Neural cell (in vitro differentiated cells): ENCODE measurements around the gene SSBP1. TPM values are rescaled to one million over a fixed set of nuclear protein-coding genes. Genes with fewer than 3 reads are reported as not detected.

Experiments used
- H2AFZ ChIP-seq: fragments of 200-600, 300-800 bp; sonication (generic), shearing (Covaris generic); 2 replicates; pipeline ENCODE4 v1.6.0; 2014; ENCODE audit warnings: low read depth, mild to moderate bottlenecking, antibody characterized with exemption, low read length, moderate library complexity
- H3F3A ChIP-seq: fragments of 200-600 bp; shearing (Covaris generic); 2 replicates; pipeline ENCODE4 v1.6.1; 2016; ENCODE audit warnings: mild to moderate bottlenecking, moderate library complexity, mixed read lengths, antibody characterized with exemption, low read length; ENCODE audit not compliant: insufficient read depth, poor library complexity, severe bottlenecking
- H3K27ac ChIP-seq: fragments of 200-600, 300-800 bp; sonication (generic), shearing (Covaris generic); 2 replicates; pipeline ENCODE4 v1.5.1; 2014; ENCODE audit warnings: mild to moderate bottlenecking, low read length, moderate library complexity
- H3K27me3 ChIP-seq: fragments of 300-800, 200-600 bp; sonication (generic), shearing (Covaris generic); 2 replicates; pipeline ENCODE4 v1.6.0; 2014; ENCODE audit warnings: mild to moderate bottlenecking, low read depth, low read length, moderate library complexity; ENCODE audit not compliant: insufficient read depth
- H3K36me3 ChIP-seq: fragments of 300-800, 200-600 bp; sonication (generic), shearing (Covaris generic); 2 replicates; pipeline ENCODE4 v1.5.1; 2014; ENCODE audit warnings: mild to moderate bottlenecking, antibody characterized with exemption, low read length, moderate library complexity; ENCODE audit not compliant: insufficient read depth
- H3K4me2 ChIP-seq: fragments of 300-800, 200-600 bp; sonication (generic), shearing (Covaris generic); 2 replicates; pipeline ENCODE4 v1.6.0; 2014; ENCODE audit warnings: mild to moderate bottlenecking, low read length
- H3K4me3 ChIP-seq: fragments of 300-800, 200-600 bp; sonication (generic), shearing (Covaris generic); 2 replicates; pipeline ENCODE4 v1.5.1; 2014; ENCODE audit warnings: mild to moderate bottlenecking, low read length, moderate library complexity
- H3K79me2 ChIP-seq: fragments of 200-600 bp; shearing (Covaris generic); replicated peaks from 2 replicates; pipeline ENCODE4 v1.6.0; 2014; ENCODE audit warnings: mild to moderate bottlenecking, low read length, moderate library complexity; ENCODE audit not compliant: insufficient read depth
- H3K9ac ChIP-seq: fragments of 300-800, 200-600 bp; sonication (generic), shearing (Covaris generic); 2 replicates; pipeline ENCODE4 v1.6.1; 2016; ENCODE audit warnings: mild to moderate bottlenecking, low read length, mixed read lengths
- H3K9me2 ChIP-seq: fragments of 200-600 bp; shearing (Covaris generic); 2 replicates; pipeline ENCODE4 v1.6.1; 2016; ENCODE audit warnings: mild to moderate bottlenecking, low read length, mixed read lengths; ENCODE audit not compliant: insufficient read depth
- H3K9me3 ChIP-seq: fragments of 200-600, 300-800 bp; sonication (generic), shearing (Covaris generic); 2 replicates; pipeline ENCODE4 v1.6.1; 2016; ENCODE audit warnings: mild to moderate bottlenecking, mixed run types, low read length, moderate library complexity, mixed read lengths
- H4K20me1 ChIP-seq: fragments of 200-600 bp; shearing (Covaris generic); 2 replicates; pipeline ENCODE4 v1.6.1; 2016; ENCODE audit warnings: mild to moderate bottlenecking, mixed run types; ENCODE audit not compliant: insufficient read depth
- EP300 ChIP-seq: fragments of 450-650 bp; conservative IDR thresholded peaks from 2 replicates; pipeline ENCODE4 v1.6.1; 2014; ENCODE audit warnings: antibody characterized with exemption, mild to moderate bottlenecking, moderate library complexity; ENCODE audit not compliant: poor library complexity, severe bottlenecking
- EZH2 ChIP-seq: fragments of 200-600, 300-800 bp; shearing (Covaris generic), sonication (generic); IDR thresholded peaks from 2 replicates; pipeline ENCODE4 v1.6.1; 2014; ENCODE audit warnings: antibody characterized with exemption, low read length, borderline replicate concordance, mild to moderate bottlenecking; ENCODE audit not compliant: insufficient read depth, poor library complexity, severe bottlenecking
- MXI1 ChIP-seq: fragments of 450-650 bp; conservative IDR thresholded peaks from 2 replicates; pipeline ENCODE4 v1.6.1; 2014; ENCODE audit warnings: antibody characterized with exemption, mild to moderate bottlenecking; ENCODE audit not compliant: poor library complexity, severe bottlenecking
- POLR2AphosphoS5 ChIP-seq: IDR thresholded peaks from 2 replicates; pipeline ENCODE4 v1.6.1; 2012
- RAD21 ChIP-seq: fragments of 450-650 bp; conservative IDR thresholded peaks from 2 replicates; pipeline ENCODE4 v1.6.1; 2014; ENCODE audit warnings: antibody characterized with exemption, mild to moderate bottlenecking, moderate library complexity
- SMC3 ChIP-seq: fragments of 450-650 bp; conservative IDR thresholded peaks from 2 replicates; pipeline ENCODE4 v1.6.1; 2014; ENCODE audit warnings: antibody characterized with exemption, mild to moderate bottlenecking, moderate library complexity; ENCODE audit not compliant: poor library complexity
- TAF1 ChIP-seq: IDR thresholded peaks from 2 replicates; pipeline ENCODE4 v1.6.1; 2012; ENCODE audit warnings: low read depth
- polyA plus RNA-seq: library from polyadenylated mRNA; depleted of rRNA; stranded (reverse); fragments of >200 nt; gene quantifications from 2 replicates; pipeline ENCODE4 v1.2.3, GENCODE V29; 2014
- TF ChIP-seq, protein P1 (sequence below): IDR thresholded peaks from 2 replicates; pipeline ENCODE4 v1.6.1; 2012; ENCODE audit warnings: borderline replicate concordance
- TF ChIP-seq, protein P2 (sequence below): fragments of 450-650 bp; IDR thresholded peaks from 2 replicates; pipeline ENCODE4 v1.5.1; 2014; ENCODE audit warnings: antibody characterized with exemption, mild to moderate bottlenecking, moderate library complexity; ENCODE audit not compliant: poor library complexity, severe bottlenecking

SSBP1 gene
- polyA plus RNA-seq, 1 donor from 2014 or later = 296 TPM

DNA sequence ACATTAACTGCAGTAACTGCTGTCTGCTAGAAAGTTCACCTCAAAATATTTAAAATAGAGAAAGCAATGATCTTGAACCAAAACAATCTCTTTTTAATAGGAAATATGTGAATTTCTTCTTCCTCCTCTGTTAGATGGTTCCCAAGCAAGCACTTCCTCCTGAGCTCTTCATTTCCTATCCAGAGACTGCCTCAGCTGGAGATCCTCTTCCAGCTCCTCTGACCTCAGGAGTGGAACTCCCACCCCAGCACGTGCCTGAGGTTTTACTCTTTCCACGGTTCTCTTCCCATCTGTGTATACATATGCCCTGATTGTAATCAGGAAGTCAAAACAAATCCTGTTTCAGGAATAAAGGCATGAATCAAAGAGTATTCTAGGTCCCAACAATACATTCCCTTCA lies 41.8 kb upstream of the SSBP1 start:
- Histone ChIP-seq H3K9me3 (no peaks in the 10 kb centered on the region), H2AFZ (no peak overlapping the region), H3K79me2 (peaks cover 53% of the 10 kb centered on the region), H3K4me3 (no peak overlapping the region), H4K20me1 (no peaks in the 10 kb centered on the region), H3K9me2 (no peaks in the 10 kb centered on the region), H3K4me2 (no peak overlapping the region), H3K27me3 (no peaks in the 10 kb centered on the region), H3K27ac (no peak overlapping the region), H3K36me3 (no peaks in the 10 kb centered on the region), H3K9ac (no peak overlapping the region), H3F3A (no peaks in the 10 kb centered on the region)
- TF ChIP-seq TAF1 (no peak), EP300 (no peak), POLR2AphosphoS5 (no peak), EZH2 (no peak), SMC3 (no peak), RAD21 (no peak), MXI1 (no peak)
- TF ChIP-seq, protein P1, sequence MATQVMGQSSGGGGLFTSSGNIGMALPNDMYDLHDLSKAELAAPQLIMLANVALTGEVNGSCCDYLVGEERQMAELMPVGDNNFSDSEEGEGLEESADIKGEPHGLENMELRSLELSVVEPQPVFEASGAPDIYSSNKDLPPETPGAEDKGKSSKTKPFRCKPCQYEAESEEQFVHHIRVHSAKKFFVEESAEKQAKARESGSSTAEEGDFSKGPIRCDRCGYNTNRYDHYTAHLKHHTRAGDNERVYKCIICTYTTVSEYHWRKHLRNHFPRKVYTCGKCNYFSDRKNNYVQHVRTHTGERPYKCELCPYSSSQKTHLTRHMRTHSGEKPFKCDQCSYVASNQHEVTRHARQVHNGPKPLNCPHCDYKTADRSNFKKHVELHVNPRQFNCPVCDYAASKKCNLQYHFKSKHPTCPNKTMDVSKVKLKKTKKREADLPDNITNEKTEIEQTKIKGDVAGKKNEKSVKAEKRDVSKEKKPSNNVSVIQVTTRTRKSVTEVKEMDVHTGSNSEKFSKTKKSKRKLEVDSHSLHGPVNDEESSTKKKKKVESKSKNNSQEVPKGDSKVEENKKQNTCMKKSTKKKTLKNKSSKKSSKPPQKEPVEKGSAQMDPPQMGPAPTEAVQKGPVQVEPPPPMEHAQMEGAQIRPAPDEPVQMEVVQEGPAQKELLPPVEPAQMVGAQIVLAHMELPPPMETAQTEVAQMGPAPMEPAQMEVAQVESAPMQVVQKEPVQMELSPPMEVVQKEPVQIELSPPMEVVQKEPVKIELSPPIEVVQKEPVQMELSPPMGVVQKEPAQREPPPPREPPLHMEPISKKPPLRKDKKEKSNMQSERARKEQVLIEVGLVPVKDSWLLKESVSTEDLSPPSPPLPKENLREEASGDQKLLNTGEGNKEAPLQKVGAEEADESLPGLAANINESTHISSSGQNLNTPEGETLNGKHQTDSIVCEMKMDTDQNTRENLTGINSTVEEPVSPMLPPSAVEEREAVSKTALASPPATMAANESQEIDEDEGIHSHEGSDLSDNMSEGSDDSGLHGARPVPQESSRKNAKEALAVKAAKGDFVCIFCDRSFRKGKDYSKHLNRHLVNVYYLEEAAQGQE = no peak
- TF ChIP-seq, protein P2, sequence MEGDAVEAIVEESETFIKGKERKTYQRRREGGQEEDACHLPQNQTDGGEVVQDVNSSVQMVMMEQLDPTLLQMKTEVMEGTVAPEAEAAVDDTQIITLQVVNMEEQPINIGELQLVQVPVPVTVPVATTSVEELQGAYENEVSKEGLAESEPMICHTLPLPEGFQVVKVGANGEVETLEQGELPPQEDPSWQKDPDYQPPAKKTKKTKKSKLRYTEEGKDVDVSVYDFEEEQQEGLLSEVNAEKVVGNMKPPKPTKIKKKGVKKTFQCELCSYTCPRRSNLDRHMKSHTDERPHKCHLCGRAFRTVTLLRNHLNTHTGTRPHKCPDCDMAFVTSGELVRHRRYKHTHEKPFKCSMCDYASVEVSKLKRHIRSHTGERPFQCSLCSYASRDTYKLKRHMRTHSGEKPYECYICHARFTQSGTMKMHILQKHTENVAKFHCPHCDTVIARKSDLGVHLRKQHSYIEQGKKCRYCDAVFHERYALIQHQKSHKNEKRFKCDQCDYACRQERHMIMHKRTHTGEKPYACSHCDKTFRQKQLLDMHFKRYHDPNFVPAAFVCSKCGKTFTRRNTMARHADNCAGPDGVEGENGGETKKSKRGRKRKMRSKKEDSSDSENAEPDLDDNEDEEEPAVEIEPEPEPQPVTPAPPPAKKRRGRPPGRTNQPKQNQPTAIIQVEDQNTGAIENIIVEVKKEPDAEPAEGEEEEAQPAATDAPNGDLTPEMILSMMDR = no peak

DNA sequence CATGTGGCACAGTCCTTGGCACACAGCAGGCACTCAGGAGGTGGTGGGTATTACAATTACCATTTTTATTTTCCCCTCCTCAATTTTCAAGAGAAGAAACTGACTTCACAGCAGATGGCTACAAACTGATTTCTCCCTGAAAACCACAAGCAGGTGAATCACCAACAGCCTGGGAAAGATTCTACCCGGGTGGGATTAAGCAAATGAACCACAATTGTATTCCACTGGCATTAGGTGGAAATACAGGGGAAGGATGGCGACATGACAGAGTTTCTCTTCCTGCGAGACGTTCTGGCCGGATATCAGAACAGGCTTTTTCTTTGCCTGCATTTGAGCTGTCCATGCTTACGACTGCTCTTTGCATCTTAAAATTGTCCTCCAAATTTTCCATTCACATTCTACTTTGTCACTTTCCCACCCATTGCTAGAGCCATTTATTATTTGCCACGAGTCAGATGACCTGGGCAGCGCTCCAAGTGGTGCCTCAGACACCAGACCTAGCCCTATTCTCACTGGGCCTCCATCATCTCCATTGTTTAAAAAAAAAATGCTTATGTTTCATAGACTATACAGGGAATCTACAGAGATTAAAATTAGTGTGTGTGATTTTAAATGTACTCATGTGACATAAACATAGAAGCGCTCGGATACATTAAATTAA lies 40.8 kb upstream of the SSBP1 start:
- Histone ChIP-seq H3K9ac (no peak overlapping the region), H3K9me2 (no peaks in the 10 kb centered on the region)
- TF ChIP-seq EP300 = no peak

More for the DNA sequence above, 40.8 kb upstream of the SSBP1 start:
- H3K4me3 ChIP-seq = no peak overlapping the region
- H3F3A ChIP-seq = no peaks in the 10 kb centered on the region
- no peaks in the 10 kb centered on the region for H4K20me1 ChIP-seq
- H3K36me3 ChIP-seq = no peaks in the 10 kb centered on the region
- H2AFZ ChIP-seq = no peak overlapping the region
- H3K79me2 ChIP-seq = peaks cover 53% of the 10 kb centered on the region
- no peaks in the 10 kb centered on the region for H3K27me3 ChIP-seq
- H3K4me2 ChIP-seq = no peak overlapping the region
- no peaks in the 10 kb centered on the region for H3K9me3 ChIP-seq
- H3K27ac ChIP-seq = no peak overlapping the region
